Osteoblast (primary cell): ENCODE data around the gene PLEKHA1. TPM values are rescaled to one million over a fixed set of nuclear protein-coding genes. Genes with fewer than 3 reads are reported as not detected.

Source experiments
- DNase-seq: peaks from one replicate; pipeline ENCODE4 v3.0.0; 2011; ENCODE audit warnings: low spot score, mixed read lengths; ENCODE audit not compliant: insufficient read length; ENCODE audit errors: missing footprints
- H2AFZ ChIP-seq: 2 replicates; pipeline ENCODE4 v1.6.0; 2011; ENCODE audit warnings: mild to moderate bottlenecking, low read length
- H3K27ac ChIP-seq: 2 replicates; pipeline ENCODE4 v1.5.1; 2011; ENCODE audit warnings: mild to moderate bottlenecking, low read depth, low read length, moderate library complexity
- H3K27me3 ChIP-seq: 2 replicates; pipeline ENCODE4 v1.6.0; 2012; ENCODE audit warnings: mild to moderate bottlenecking, control low read depth, inconsistent platforms, low read length, moderate library complexity; ENCODE audit not compliant: insufficient read depth
- H3K36me3 ChIP-seq: 2 replicates; pipeline ENCODE4 v1.5.1; 2011; ENCODE audit warnings: mild to moderate bottlenecking, low read length, control low read depth, moderate library complexity; ENCODE audit not compliant: insufficient read depth
- H3K4me1 ChIP-seq: 2 replicates; pipeline ENCODE4 v1.5.1; 2011; ENCODE audit warnings: mild to moderate bottlenecking, low read length, control low read depth, moderate library complexity; ENCODE audit not compliant: insufficient read depth
- H3K4me2 ChIP-seq: 2 replicates; pipeline ENCODE4 v1.6.0; 2011; ENCODE audit warnings: mild to moderate bottlenecking, low read length; ENCODE audit not compliant: insufficient read depth
- H3K4me3 ChIP-seq: fragments of 200-600 bp; sonication (generic); 3 replicates; pipeline ENCODE4 v1.5.1; 2012; ENCODE audit warnings: mild to moderate bottlenecking, low read length, inconsistent platforms; ENCODE audit not compliant: insufficient read depth
- H3K79me2 ChIP-seq: 2 replicates; pipeline ENCODE4 v1.6.0; 2012; ENCODE audit warnings: mild to moderate bottlenecking, low read length, control low read depth, inconsistent platforms; ENCODE audit not compliant: insufficient read depth
- H3K9me3 ChIP-seq: 2 replicates; pipeline ENCODE4 v1.5.1; 2011; ENCODE audit warnings: low read depth, low read length, control low read depth
- H4K20me1 ChIP-seq: 2 replicates; pipeline ENCODE4 v1.6.0; 2012; ENCODE audit warnings: mild to moderate bottlenecking, low read length, control low read depth; ENCODE audit not compliant: insufficient read depth
- total RNA-seq: library from RNA; depleted of rRNA; stranded (reverse); fragments of >200 nt; gene quantifications from 2 replicates; pipeline ENCODE4 v1.2.3, GENCODE V29; 2012
- TF ChIP-seq, protein P1 (sequence below): IDR thresholded peaks from 2 replicates; pipeline ENCODE4 v1.5.1; 2011; ENCODE audit warnings: mild to moderate bottlenecking, low read depth, low read length, moderate library complexity; ENCODE audit errors: extremely low read depth

The PLEKHA1 gene
- total RNA-seq, 1 donor: 17.4 TPM

DNA sequence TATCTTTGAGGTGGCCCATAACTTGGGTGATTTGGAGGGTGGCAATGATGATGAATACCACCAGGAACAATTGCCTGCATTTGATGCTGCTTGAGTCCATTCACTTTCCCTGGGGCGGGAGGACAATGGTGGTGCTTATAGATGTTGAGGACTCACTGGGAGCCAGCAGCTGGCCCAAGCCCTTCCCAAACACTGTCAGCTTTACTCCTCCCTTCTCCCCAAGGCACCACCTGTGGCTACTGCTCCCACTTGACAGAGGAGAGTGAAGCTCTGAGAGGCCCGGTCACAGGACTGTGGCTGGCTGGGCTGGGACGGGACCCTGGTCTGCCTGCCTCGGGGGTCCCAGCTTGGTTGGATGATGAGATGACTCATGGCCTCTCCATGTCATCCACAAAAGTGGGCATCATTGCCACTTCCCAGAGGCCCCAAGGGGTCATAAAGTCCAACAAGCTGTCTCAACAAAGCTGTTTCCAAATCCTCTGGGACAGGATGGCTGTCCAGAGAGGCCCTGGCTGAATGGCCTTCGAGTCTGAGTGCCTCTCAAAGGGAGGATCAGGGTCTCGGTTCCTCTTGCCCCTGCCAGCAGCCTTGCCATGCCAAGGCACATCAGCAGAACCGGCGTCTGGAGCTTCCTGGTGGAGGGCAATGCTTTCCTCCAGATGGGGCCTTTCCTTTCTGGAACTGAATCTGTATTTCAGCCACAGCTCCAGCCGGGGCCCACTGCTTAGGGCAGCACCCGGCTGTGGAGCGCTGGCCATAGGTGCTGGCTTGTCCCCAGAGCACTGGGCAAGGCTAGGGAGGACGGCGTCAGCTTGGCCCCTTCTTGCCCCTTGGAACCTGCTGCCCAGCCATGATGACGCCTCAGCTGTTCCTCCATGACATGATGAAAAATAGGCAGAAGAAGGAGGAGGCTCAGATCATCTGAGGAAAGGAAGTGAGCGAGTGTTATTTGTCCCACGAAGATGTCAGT is 47.0 kb upstream of the PLEKHA1 start:
- H3K4me2 ChIP-seq: no peak overlapping the region
- H3K4me3 ChIP-seq: no peak overlapping the region
- peaks cover 10% of the 10 kb centered on the region for H3K4me1 ChIP-seq
- H2AFZ ChIP-seq: no peak overlapping the region
- peaks cover 16% of the 10 kb centered on the region for H3K27me3 ChIP-seq
- no peak for DNase-seq
- H4K20me1 ChIP-seq: no peaks in the 10 kb centered on the region
- no peaks in the 10 kb centered on the region for H3K9me3 ChIP-seq
- no peak overlapping the region for H3K27ac ChIP-seq
- H3K79me2 ChIP-seq: no peaks in the 10 kb centered on the region
- no peaks in the 10 kb centered on the region for H3K36me3 ChIP-seq
- TF ChIP-seq, protein P1, sequence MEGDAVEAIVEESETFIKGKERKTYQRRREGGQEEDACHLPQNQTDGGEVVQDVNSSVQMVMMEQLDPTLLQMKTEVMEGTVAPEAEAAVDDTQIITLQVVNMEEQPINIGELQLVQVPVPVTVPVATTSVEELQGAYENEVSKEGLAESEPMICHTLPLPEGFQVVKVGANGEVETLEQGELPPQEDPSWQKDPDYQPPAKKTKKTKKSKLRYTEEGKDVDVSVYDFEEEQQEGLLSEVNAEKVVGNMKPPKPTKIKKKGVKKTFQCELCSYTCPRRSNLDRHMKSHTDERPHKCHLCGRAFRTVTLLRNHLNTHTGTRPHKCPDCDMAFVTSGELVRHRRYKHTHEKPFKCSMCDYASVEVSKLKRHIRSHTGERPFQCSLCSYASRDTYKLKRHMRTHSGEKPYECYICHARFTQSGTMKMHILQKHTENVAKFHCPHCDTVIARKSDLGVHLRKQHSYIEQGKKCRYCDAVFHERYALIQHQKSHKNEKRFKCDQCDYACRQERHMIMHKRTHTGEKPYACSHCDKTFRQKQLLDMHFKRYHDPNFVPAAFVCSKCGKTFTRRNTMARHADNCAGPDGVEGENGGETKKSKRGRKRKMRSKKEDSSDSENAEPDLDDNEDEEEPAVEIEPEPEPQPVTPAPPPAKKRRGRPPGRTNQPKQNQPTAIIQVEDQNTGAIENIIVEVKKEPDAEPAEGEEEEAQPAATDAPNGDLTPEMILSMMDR: no peak

DNA sequence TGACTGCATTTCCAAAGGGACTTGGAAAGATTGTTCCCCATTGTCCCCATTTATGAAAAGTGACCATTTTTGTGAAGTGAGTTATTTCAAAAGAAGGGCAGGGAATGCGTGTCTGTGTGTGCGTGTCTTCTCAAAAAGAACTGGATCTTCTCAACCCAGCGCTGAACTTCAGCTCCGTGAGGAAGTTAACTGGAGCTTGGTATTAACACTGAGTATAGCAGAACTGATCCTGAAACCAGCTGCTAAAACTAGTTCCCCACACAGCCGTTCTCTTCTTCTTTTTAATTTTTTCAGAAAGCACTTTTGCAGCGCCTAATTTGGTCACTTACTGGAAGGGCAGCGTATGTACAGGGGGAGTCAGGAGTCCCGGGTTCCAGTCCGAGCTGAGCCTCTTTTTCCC is 45.8 kb upstream of the PLEKHA1 start:
- Histone ChIP-seq H4K20me1 (no peaks in the 10 kb centered on the region), H3K9me3 (no peaks in the 10 kb centered on the region), H3K27ac (no peak overlapping the region), H2AFZ (no peak overlapping the region), H3K79me2 (no peaks in the 10 kb centered on the region), H3K4me2 (no peak overlapping the region), H3K4me3 (no peak overlapping the region), H3K4me1 (peaks cover 10% of the 10 kb centered on the region), H3K27me3 (peaks cover 16% of the 10 kb centered on the region), H3K36me3 (no peaks in the 10 kb centered on the region)
- DNase-seq: no peak
- TF ChIP-seq, protein P1: no peak

DNA sequence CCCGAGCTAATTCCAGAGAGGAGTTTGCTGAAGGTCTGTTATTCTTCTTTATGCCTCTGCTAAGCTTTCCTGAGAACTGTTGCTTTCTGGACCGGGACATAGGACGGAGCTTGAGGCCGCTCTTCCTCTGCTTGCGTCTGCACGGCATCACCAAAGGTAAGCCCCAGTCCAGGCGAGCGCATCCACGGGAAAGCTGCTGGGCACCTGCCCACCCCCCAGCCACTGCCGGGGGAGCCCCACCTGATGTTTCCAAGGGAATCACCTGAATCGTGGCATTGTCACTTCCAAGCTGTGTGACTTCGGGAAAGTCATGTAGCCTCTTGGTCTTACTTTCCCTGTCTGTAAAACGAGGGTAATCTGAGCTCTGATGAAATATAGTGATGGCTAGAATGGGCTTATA is 45.1 kb upstream of the PLEKHA1 start:
- Histone ChIP-seq H3K9me3 (no peaks in the 10 kb centered on the region), H3K4me2 (no peak overlapping the region), H3K4me3 (no peak overlapping the region), H3K79me2 (no peaks in the 10 kb centered on the region), H3K36me3 (no peaks in the 10 kb centered on the region), H4K20me1 (no peaks in the 10 kb centered on the region), H3K27ac (no peak overlapping the region), H2AFZ (no peak overlapping the region), H3K4me1 (peaks cover 5% of the 10 kb centered on the region), H3K27me3 (peaks cover 16% of the 10 kb centered on the region)
- TF ChIP-seq, protein P1: no peak
- no peak for DNase-seq

DNA sequence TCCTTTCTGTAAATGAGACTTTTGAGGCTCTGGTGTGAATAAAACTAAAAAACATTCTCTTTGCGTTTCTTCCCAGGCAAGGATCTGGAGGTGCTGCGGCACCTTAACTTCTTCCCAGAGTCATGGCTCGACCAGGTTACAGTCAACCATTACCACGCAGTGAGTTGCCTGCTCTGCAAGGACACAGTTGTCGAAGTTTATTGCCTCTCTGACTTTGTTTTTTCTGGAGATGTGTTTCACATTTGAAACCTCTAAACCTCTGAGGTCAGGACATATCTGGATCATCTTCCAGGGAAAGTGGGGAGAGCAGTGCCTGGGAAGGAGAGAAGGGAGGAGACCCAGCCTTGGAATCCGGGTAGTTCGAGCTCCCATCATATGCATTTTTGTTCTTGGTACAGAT is 43.4 kb upstream of the PLEKHA1 start:
- H3K9me3 ChIP-seq: no peaks in the 10 kb centered on the region
- H3K79me2 ChIP-seq: no peaks in the 10 kb centered on the region
- no peaks in the 10 kb centered on the region for H4K20me1 ChIP-seq
- H3K4me2 ChIP-seq: no peak overlapping the region
- no peaks in the 10 kb centered on the region for H3K36me3 ChIP-seq
- DNase-seq: no peak
- no peak overlapping the region for H3K4me3 ChIP-seq
- no peak overlapping the region for H3K27ac ChIP-seq
- TF ChIP-seq, protein P1: no peak
- peaks cover 16% of the 10 kb centered on the region for H3K27me3 ChIP-seq
- H3K4me1 ChIP-seq: no peaks in the 10 kb centered on the region
- H2AFZ ChIP-seq: no peak overlapping the region
